K562 (cell line): ENCODE measurements around the gene PRPSAP1. TPM values are rescaled to one million over a fixed set of nuclear protein-coding genes. Genes with fewer than 3 reads are reported as not detected.

ENCODE experiments used
- ATAC-seq: fragments of 200-7000 bp; cut with Tn5 transposase; 3 replicates; pipeline ENCODE4 v1.9.1; 2020; ENCODE audit warnings: moderate library complexity
- BruUV-seq: library from RNA; stranded (reverse); fragments of 400-500 nt; replicated peaks from 2 replicates; lab custom pipeline; 2021; lab: Mats Ljungman, UMichigan
- CTCF ChIA-PET: fragments of 300-600 bp; formaldehyde crosslinking; extraction: SDS; loops from one replicate; lab custom pipeline; 2021; ENCODE audit warnings: low intra/inter-chr PET ratio; lab: Yijun Ruan, JAX
- POLR2A ChIA-PET: fragments of 300-600, 350-650 bp; sonication (Branson Sonifier 250); formaldehyde crosslinking; extraction: SDS; loops from one replicate; lab custom pipeline; 2021; ENCODE audit warnings: antibody characterized with exemption, inconsistent platforms; lab: Yijun Ruan, JAX
- DNase-seq, 4 experiments: peaks; one replicate each; pipeline versions ENCODE4 v3.0.0 to v3.0.0-alpha.2; 2011 to 2018; ENCODE audit warnings: low spot score in 3 of 4, mixed read lengths in 3 of 4; ENCODE audit errors: extremely low read depth in 1 of 4
- FAIRE-seq: peaks from 2 replicates; lab custom pipeline; 2011; peaks lifted over from hg19 to GRCh38; lab: Jason Lieb, UNC
- H2AFZ ChIP-seq: 2 replicates; pipeline ENCODE4 v1.6.0; 2011; ENCODE audit warnings: low read depth, low read length, control low read depth, inconsistent platforms
- H3K27ac ChIP-seq: fragments of 200-600 bp; 3 replicates; pipeline ENCODE4 v1.8.0; 2011; ENCODE audit warnings: low read depth, mild to moderate bottlenecking, control low read depth, inconsistent platforms, low read length, moderate library complexity, mixed read lengths; ENCODE audit errors: extremely low read depth
- H3K27me3 ChIP-seq, 2 experiments: fragments of 300-600 bp in 1 of 2; 2 replicates in 1 of 2; 3 replicates in 1 of 2; pipeline versions ENCODE4 v1.6.0 to v1.8.0; 2011; ENCODE audit warnings: inconsistent platforms in 2 of 2, low read length in 2 of 2, mild to moderate bottlenecking in 1 of 2, mixed read lengths in 1 of 2, moderate library complexity in 1 of 2; ENCODE audit not compliant: control insufficient read depth in 2 of 2, insufficient read depth in 2 of 2
- H3K36me3 ChIP-seq: fragments of 300-600 bp; 3 replicates; pipeline ENCODE4 v1.8.0; 2011; ENCODE audit warnings: mild to moderate bottlenecking, low read length, inconsistent platforms; ENCODE audit not compliant: control insufficient read depth, insufficient read depth
- H3K4me1 ChIP-seq, 2 experiments: fragments of 200-600 bp in 1 of 2; replicated peaks in 1 of 2; 2 replicates in 1 of 2; 3 replicates in 1 of 2; pipeline versions ENCODE4 v1.5.1 to v1.8.0; 2011; ENCODE audit warnings: inconsistent platforms in 2 of 2, low read length in 2 of 2, mild to moderate bottlenecking in 1 of 2, mixed read lengths in 1 of 2, moderate library complexity in 1 of 2; ENCODE audit not compliant: control insufficient read depth in 2 of 2, insufficient read depth in 2 of 2
- H3K4me2 ChIP-seq: 2 replicates; pipeline ENCODE4 v1.6.1; 2011; ENCODE audit warnings: low read length, control low read depth, inconsistent platforms, mixed read lengths; ENCODE audit not compliant: insufficient read depth
- H3K4me3 ChIP-seq: fragments of 200-600 bp; sonication (generic), shearing (Covaris generic); 2 replicates; pipeline ENCODE4 v1.5.1; 2016; ENCODE audit warnings: control low read depth, inconsistent platforms
- H3K79me2 ChIP-seq: fragments of 200-600 bp; 3 replicates; pipeline ENCODE4 v1.8.0; 2011; ENCODE audit warnings: low read length, inconsistent platforms; ENCODE audit not compliant: control insufficient read depth, insufficient read depth
- H3K9ac ChIP-seq, 2 experiments: 2 replicates each; pipeline versions ENCODE4 v1.6.0 to v1.6.1; 2011; ENCODE audit warnings: low read depth in 2 of 2, low read length in 2 of 2, control low read depth in 1 of 2, inconsistent platforms in 1 of 2, mild to moderate bottlenecking in 1 of 2, mixed read lengths in 1 of 2; ENCODE audit not compliant: insufficient read depth in 1 of 2
- H3K9me1 ChIP-seq: one replicate; pipeline ENCODE4 v1.6.0; 2011; ENCODE audit warnings: inconsistent platforms, mild to moderate bottlenecking, low read length, moderate library complexity; ENCODE audit not compliant: control insufficient read depth, insufficient read depth
- H3K9me3 ChIP-seq: replicated peaks from 2 replicates; pipeline ENCODE4 v1.5.1; 2011; ENCODE audit warnings: low read depth, low read length, inconsistent platforms; ENCODE audit not compliant: control insufficient read depth, insufficient read depth
- H4K20me1 ChIP-seq: replicated peaks from 2 replicates; pipeline ENCODE4 v1.6.1; 2011; ENCODE audit warnings: low read length, inconsistent platforms, mixed read lengths; ENCODE audit not compliant: control insufficient read depth, insufficient read depth
- BCOR ChIP-seq: fragments of 450-650 bp; IDR thresholded peaks from 2 replicates; pipeline ENCODE4 v1.6.1; 2016
- BHLHE40 ChIP-seq: IDR thresholded peaks from 2 replicates; pipeline ENCODE4 v1.6.1; 2011; ENCODE audit warnings: low read length, improper control_type of control experiment
- ESRRB ChIP-seq: fragments of 250-450 bp; sonication (Bioruptor Pico); IDR thresholded peaks from 2 replicates; pipeline ENCODE4 v1.5.0; 2020; ENCODE audit warnings: mild to moderate bottlenecking, moderate library complexity, borderline replicate concordance
- FOXM1 ChIP-seq, 2 experiments: fragments of 450-650 bp in 1 of 2; sonication (generic) in 1 of 2; formaldehyde crosslinking in 1 of 2; IDR thresholded peaks; 2 replicates each; pipeline versions ENCODE4 v1.6.1 to v1.9.0; 2017 to 2022; ENCODE audit warnings: low read depth in 2 of 2, mild to moderate bottlenecking in 2 of 2, missing genetic modification reagents in 1 of 2, moderate library complexity in 1 of 2
- HDAC8 ChIP-seq: fragments of 450-650 bp; IDR thresholded peaks from 2 replicates; pipeline ENCODE4 v1.6.1; 2016; ENCODE audit warnings: mild to moderate bottlenecking, missing genetic modification characterization, moderate library complexity, missing compliant biosample characterization
- IRF1 ChIP-seq: sonication (generic); formaldehyde crosslinking; IDR thresholded peaks from 2 replicates; pipeline ENCODE4 v1.8.0; 2022; ENCODE audit warnings: missing genetic modification reagents, mild to moderate bottlenecking, borderline replicate concordance
- MBD2 ChIP-seq: sonication (generic); IDR thresholded peaks from 2 replicates; pipeline ENCODE4 v1.6.1; 2016; ENCODE audit warnings: low read depth, borderline replicate concordance
- MCM5 ChIP-seq: fragments of 450-650 bp; IDR thresholded peaks from 2 replicates; pipeline ENCODE4 v1.6.1; 2016; ENCODE audit warnings: low read depth
- PHF21A ChIP-seq: fragments of 450-650 bp; IDR thresholded peaks from 2 replicates; pipeline ENCODE4 v1.6.1; 2017; ENCODE audit warnings: low read depth, borderline replicate concordance
- POLR3A ChIP-seq: IDR thresholded peaks from 2 replicates; pipeline ENCODE4 v1.6.1; 2011; ENCODE audit warnings: borderline replicate concordance, mild to moderate bottlenecking, moderate library complexity; ENCODE audit not compliant: insufficient read length, insufficient read depth; ENCODE audit errors: extremely low read depth
- RUNX1 ChIP-seq: sonication (generic); IDR thresholded peaks from 2 replicates; pipeline ENCODE4 v1.6.1; 2016; ENCODE audit warnings: antibody characterized with exemption, low read depth
- SMC3 ChIP-seq: conservative IDR thresholded peaks from 2 replicates; pipeline ENCODE4 v1.6.1; 2011; ENCODE audit warnings: low read depth, low read length, improper control_type of control experiment; ENCODE audit not compliant: insufficient read depth
- STAT5B ChIP-seq: fragments of 250-450 bp; sonication (Bioruptor Pico); IDR thresholded peaks from 2 replicates; pipeline ENCODE4 v1.8.0; 2021; ENCODE audit warnings: mild to moderate bottlenecking, inconsistent platforms
- ZBTB34 ChIP-seq: fragments of 250-450 bp; sonication (Bioruptor Pico); IDR thresholded peaks from 2 replicates; pipeline ENCODE4 v1.8.0; 2021; ENCODE audit warnings: mild to moderate bottlenecking, moderate library complexity
- ZNF639 ChIP-seq, 2 experiments: fragments of 200-800 bp in 1 of 2; sonication (Bioruptor generic) in 1 of 2; sonication (generic) in 1 of 2; formaldehyde crosslinking in 1 of 2; IDR thresholded peaks in 1 of 2; conservative IDR thresholded peaks in 1 of 2; 2 replicates each; pipeline versions ENCODE4 v1.5.0 to v1.6.1; 2016 to 2020; ENCODE audit warnings: missing compliant biosample characterization in 1 of 2, missing genetic modification characterization in 1 of 2, missing genetic modification reagents in 1 of 2
- WGBS: fragments of 100-300 bp; shearing (Covaris generic); methylation state at CpG from one replicate; pipeline ENCODE4 v1.1.6; 2016; ENCODE audit warnings: low coverage, mixed read lengths; ENCODE audit not compliant: insufficient coverage; ENCODE audit errors: missing lambda C conversion rate; 5-methylcytosine and 5-hydroxymethylcytosine counted together
- in situ Hi-C: fragments of 300-500 bp; cut with MboI; formaldehyde crosslinking; loops from 4 replicates; pipeline ENCODE4 v1.15.0; 2018; ENCODE audit warnings: inconsistent platforms, mixed read lengths
- intact Hi-C: fragments of 100-400 bp; cut with micrococcal nuclease; formaldehyde crosslinking; loops from 2 replicates; pipeline ENCODE4 v1.14.2; 2022
- polyA plus RNA-seq, 8 experiments: library from polyadenylated mRNA; depleted of rRNA in 4 of 8; stranded (reverse) in 5 of 8; unstranded in 3 of 8; fragments of >200 nt; fragmentation: Nextera tagmentation in 2 of 8; fragmentation: Illumina TruSeq in 1 of 8; extraction: Ambion mirVana in 2 of 8; extraction: Trizol in 1 of 8; gene quantifications; 2 replicates each; pipeline versions ENCODE4 v1.2.1 to v1.2.3, GENCODE V29; 2011 to 2014; ENCODE audit warnings: inconsistent platforms in 1 of 8, missing spikeins in 1 of 8
- total RNA-seq, 7 experiments: library from RNA; depleted of rRNA in 6 of 7; stranded (reverse); fragments of >200 nt in 6 of 7; fragmentation: Illumina TruSeq in 2 of 7; extraction: Trizol in 2 of 7; gene quantifications; 2 replicates each; pipeline versions ENCODE4 v1.2.1 to v1.2.3, GENCODE V29; 2011 to 2021; ENCODE audit warnings: low replicate concordance in 1 of 7

PRPSAP1 gene
- total and polyA plus RNA-seq, 9 of the 15 experiments (the other 6 are each of a cell fraction or from before 2014, with no cell fraction given) = 21.9 to 77.1 (median 40.8) TPM

GRCh38 chr17:76274112-76274956, 79.4 kb downstream of the PRPSAP1 start (continued):
- TF ChIP-seq ZBTB34 (CRISPR knock-in tag) = no peak
- TF ChIP-seq MCM5 = no peak
- TF ChIP-seq BCOR = peak; percentile 56
- no peak for TF ChIP-seq BHLHE40
- TF ChIP-seq FOXM1 (IDR thresholded peaks at IDR 0.05; ENCODE audit: low read depth) = no peak
- no peak for TF ChIP-seq FOXM1 (CRISPR knock-in tag; IDR thresholded peaks at IDR 0.05; ENCODE audit: low read depth)
- TF ChIP-seq STAT5B (CRISPR knock-in tag) = no peak

- Histone ChIP-seq H3K4me3 (no peak overlapping the region), H3K9ac (peak overlapping the region in 1 of 2 experiments; percentile 6; a peak in 2 of 4 replicates), H3K36me3 (peaks cover 27% of the 10 kb centered on the region), H3K27me3 (no peaks in the 10 kb centered on the region), H3K9me3 (no peaks in the 10 kb centered on the region), H3K4me2 (no peak overlapping the region), H3K4me1 (peaks cover 27 to 95% of the 10 kb centered on the region in 2 experiments), H2AFZ (no peak overlapping the region), H3K9me1 (no peaks in the 10 kb centered on the region), H3K79me2 (peaks cover 23% of the 10 kb centered on the region), H4K20me1 (no peaks in the 10 kb centered on the region), H3K27ac (no peak overlapping the region)
- POLR2A ChIA-PET = interaction anchor here (0.5 to 10.6 kb wide), 28 partner anchors 8 to 419 kb away, joined by 3 to 227 read pairs (median 4); partner anchors contain the start of genes RNF157, UBALD2 and WBP2
- CTCF ChIA-PET = no interaction called here
- in situ Hi-C loops = no loop called here
- WGBS = 82% methylated on average over 18 of the region's 26 CpGs
- DNase-seq = no peak
- BruUV-seq = no TSS peak
- no peak for ATAC-seq
- no peak for FAIRE-seq
- intact Hi-C loops = no loop called here
- TF ChIP-seq RUNX1 (no peak), HDAC8 (tag) (no peak), PHF21A (no peak), ESRRB (CRISPR knock-in tag) (no peak), IRF1 (no peak), POLR3A (no peak), ZNF639 (CRISPR knock-in tag; conservative IDR thresholded peaks at IDR 0.05 in 1 of 2, IDR thresholded peaks at IDR 0.05 in 1 of 2) (no peak), FOXM1 (IDR thresholded peaks at IDR 0.05; ENCODE audit: low read depth) (no peak), FOXM1 (CRISPR knock-in tag; IDR thresholded peaks at IDR 0.05; ENCODE audit: low read depth) (no peak), MBD2 (no peak), SMC3 (no peak)
Measured at GRCh38 chr17:76273445-76274111, 80.1 kb downstream of the PRPSAP1 start.
